AG04450 (cell line): ENCODE data around the gene PRPF19. TPM values are rescaled to one million over a fixed set of nuclear protein-coding genes. Genes with fewer than 3 reads are reported as not detected.

Experiments
- CTCF ChIA-PET: fragments of 300-600, 350-600 bp; formaldehyde crosslinking; extraction: SDS; loops from one replicate; lab custom pipeline; 2022; ENCODE audit warnings: antibody characterized with exemption, inconsistent platforms; lab: Charles Lee
- POLR2A ChIA-PET: fragments of 350-600 bp; formaldehyde crosslinking; extraction: SDS; loops from one replicate; lab custom pipeline; 2021; ENCODE audit warnings: antibody characterized with exemption, inconsistent platforms; lab: Yijun Ruan, JAX
- DNase-seq: peaks from one replicate; pipeline ENCODE4 v3.0.0-alpha.2; 2011; ENCODE audit warnings: low read depth, low spot score
- H3K27ac ChIP-seq: one replicate; pipeline ENCODE4 v1.5.1; 2012; ENCODE audit warnings: low read depth, low read length, control low read depth
- H3K27me3 ChIP-seq: one replicate; pipeline ENCODE4 v1.6.0; 2012; ENCODE audit warnings: low read length; ENCODE audit not compliant: control insufficient read depth, insufficient read depth
- H3K4me3 ChIP-seq: 2 replicates; pipeline ENCODE4 v1.5.1; 2011; ENCODE audit warnings: mild to moderate bottlenecking, low read depth, low read length, control low read depth
- H3K9me3 ChIP-seq: 2 replicates; pipeline ENCODE4 v1.5.1; 2012; ENCODE audit warnings: low read length; ENCODE audit not compliant: control insufficient read depth, insufficient read depth
- polyA plus RNA-seq: library from polyadenylated mRNA; depleted of rRNA; stranded (reverse); fragments of >200 nt; gene quantifications from 2 replicates; pipeline ENCODE4 v1.2.3, GENCODE V29; 2011
- TF ChIP-seq, protein P1 (sequence below): IDR thresholded peaks from 2 replicates; pipeline ENCODE4 v1.5.1; 2011; ENCODE audit warnings: low read depth, low read length, control low read depth, inconsistent platforms

Gene PRPF19
- polyA plus RNA-seq, 1 experiment: 25.1 TPM

DNA sequence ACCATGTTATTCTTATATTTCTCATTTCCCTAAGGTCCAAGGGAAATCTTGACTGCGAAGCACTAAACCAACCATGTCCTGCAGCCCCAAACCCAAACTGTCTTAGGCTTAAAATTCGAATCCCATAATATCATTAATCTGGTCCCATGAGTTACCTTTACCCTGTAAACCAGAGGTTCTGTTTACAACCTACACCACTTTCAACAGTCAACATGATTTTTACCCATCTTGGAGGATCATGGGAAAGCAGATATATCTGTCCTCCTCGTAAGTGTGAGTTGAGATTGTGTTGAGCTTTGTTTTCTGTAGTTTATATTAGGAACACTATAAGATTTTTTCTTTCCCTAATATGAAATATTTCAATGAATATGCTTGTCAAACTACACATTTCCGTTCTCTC lies 6.4 kb downstream of the PRPF19 start:
- ChIA-PET CTCF (interaction anchor here (0.6 to 11.9 kb wide), 39 partner anchors 8 to 1593 kb away, joined by 3 to 317 read pairs (median 4); partner anchors contain the start of genes MS4A10, PTGDR2, TMEM109 and ZP1), POLR2A (interaction anchor here (1.2 kb wide), 1 partner anchor 69 kb away, joined by 3 read pairs; no protein-coding TSS in a partner anchor)
- Histone ChIP-seq H3K9me3 (no peaks in the 10 kb centered on the region), H3K4me3 (no peak overlapping the region), H3K27ac (no peak overlapping the region), H3K27me3 (no peaks in the 10 kb centered on the region)
- no peak for DNase-seq
- TF ChIP-seq, protein P1, sequence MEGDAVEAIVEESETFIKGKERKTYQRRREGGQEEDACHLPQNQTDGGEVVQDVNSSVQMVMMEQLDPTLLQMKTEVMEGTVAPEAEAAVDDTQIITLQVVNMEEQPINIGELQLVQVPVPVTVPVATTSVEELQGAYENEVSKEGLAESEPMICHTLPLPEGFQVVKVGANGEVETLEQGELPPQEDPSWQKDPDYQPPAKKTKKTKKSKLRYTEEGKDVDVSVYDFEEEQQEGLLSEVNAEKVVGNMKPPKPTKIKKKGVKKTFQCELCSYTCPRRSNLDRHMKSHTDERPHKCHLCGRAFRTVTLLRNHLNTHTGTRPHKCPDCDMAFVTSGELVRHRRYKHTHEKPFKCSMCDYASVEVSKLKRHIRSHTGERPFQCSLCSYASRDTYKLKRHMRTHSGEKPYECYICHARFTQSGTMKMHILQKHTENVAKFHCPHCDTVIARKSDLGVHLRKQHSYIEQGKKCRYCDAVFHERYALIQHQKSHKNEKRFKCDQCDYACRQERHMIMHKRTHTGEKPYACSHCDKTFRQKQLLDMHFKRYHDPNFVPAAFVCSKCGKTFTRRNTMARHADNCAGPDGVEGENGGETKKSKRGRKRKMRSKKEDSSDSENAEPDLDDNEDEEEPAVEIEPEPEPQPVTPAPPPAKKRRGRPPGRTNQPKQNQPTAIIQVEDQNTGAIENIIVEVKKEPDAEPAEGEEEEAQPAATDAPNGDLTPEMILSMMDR: no peak

DNA sequence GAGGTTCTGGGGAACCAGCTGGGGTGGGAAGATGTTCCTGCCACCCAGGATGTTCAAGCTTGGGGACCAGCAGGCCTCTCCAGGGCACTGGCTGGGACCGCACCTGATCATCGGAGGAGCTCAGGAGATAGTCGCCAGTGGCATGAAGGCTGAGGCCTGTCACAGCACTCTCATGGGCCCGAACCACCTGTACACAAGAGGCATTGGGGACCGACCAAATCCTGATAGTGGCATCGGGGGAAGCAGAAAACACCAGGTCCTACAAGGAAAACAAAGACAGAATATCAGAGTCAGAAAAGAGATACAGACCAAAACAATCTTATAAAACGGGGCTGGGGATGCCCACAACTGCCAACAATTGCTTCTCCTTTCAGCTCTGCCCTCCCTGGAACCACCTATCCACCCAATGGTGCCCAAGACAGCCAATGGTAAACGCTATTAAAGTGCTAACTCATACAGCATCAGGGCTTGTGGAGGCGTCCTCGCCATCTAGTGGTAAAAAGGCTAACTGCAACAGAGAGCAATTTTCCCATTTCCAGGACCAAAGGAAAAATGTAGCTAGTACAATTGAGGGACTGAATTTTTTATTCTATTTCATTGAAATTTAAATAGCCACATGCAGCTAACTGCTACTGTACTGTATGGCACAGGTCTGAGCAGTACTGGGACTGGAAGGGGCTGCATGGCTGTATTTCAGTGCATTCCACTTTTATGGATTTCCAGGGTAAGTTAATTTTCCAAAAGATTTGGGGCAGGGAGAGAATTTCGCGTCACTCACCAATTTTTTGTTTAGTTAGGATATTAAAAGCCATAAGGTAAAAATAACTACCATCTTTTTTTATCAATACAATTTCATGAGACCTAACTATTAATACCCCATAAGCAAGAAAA lies 7.1 kb downstream of the PRPF19 start:
- no peak overlapping the region for H3K4me3 ChIP-seq
- peak overlapping the region; percentile 31 for H3K27ac ChIP-seq
- no peaks in the 10 kb centered on the region for H3K9me3 ChIP-seq
- CTCF ChIA-PET: interaction anchor here (0.6 to 11.9 kb wide), 40 partner anchors 9 to 1594 kb away, joined by 3 to 317 read pairs (median 4); partner anchors contain the start of genes MS4A10, PTGDR2, TMEM109 and ZP1
- TF ChIP-seq, protein P1: peak; percentile 99
- POLR2A ChIA-PET: interaction anchor here (1.2 kb wide), 1 partner anchor 68 kb away, joined by 3 read pairs; no protein-coding TSS in a partner anchor
- H3K27me3 ChIP-seq: no peaks in the 10 kb centered on the region
- DNase-seq: peak; percentile 24

GRCh38 chr11:60897496-60897895 lies 8.9 kb downstream of the PRPF19 start:
- Histone ChIP-seq H3K27me3 (no peaks in the 10 kb centered on the region), H3K4me3 (no peak overlapping the region), H3K27ac (no peak overlapping the region), H3K9me3 (no peaks in the 10 kb centered on the region)
- ChIA-PET CTCF (interaction anchor here (3.2 to 11.9 kb wide), 4 partner anchors 8 to 121 kb away, joined by 24 to 317 read pairs (median 70); no protein-coding TSS in a partner anchor), POLR2A (no interaction called here)
- no peak for DNase-seq
- TF ChIP-seq, protein P1: no peak

- TF ChIP-seq, protein P1: no peak
- no peaks in the 10 kb centered on the region for H3K9me3 ChIP-seq
- H3K27ac ChIP-seq: no peak overlapping the region
- no peak overlapping the region for H3K4me3 ChIP-seq
- no peak for DNase-seq
- no peaks in the 10 kb centered on the region for H3K27me3 ChIP-seq
- ChIA-PET POLR2A (no interaction called here), CTCF (interaction anchor here (5.6 to 11.9 kb wide), 2 partner anchors 7 to 63 kb away, joined by 76 to 317 read pairs; no protein-coding TSS in a partner anchor)
Measured at GRCh38 chr11:60895687-60896086, 10.7 kb downstream of the PRPF19 start.
